Measurements from ENCODE around the gene SLC2A4. TPM values are rescaled to one million over a fixed set of nuclear protein-coding genes. Genes with fewer than 3 reads are reported as not detected.
A peak's percentile ranks its signal among the peaks of the same experiment; 100 is the strongest.
"Not testable (repeated sequence)": the region's sequence is repeated elsewhere in the genome, so short reads cannot be mapped to it uniquely, and the experiment has no call there.

SLC2A4 gene
- polyA plus RNA-seq, 2 of the 4 experiments (the other 2 are of a cell fraction), result 0.16 to 0.17 TPM

GRCh38 chr17:7242717-7243452 lies 38.6 kb upstream of the SLC2A4 start (continued):
- TF ChIP-seq PBX3 (IDR thresholded peaks at IDR 0.05), result peak; percentile 99
- TF ChIP-seq CEBPB (IDR thresholded peaks at IDR 0.05), result peak in 1 of 2 experiments; percentile 26; a peak in 1 of 4 replicates
- TF ChIP-seq FOSL2 (IDR thresholded peaks at IDR 0.05), result no peak
- TF ChIP-seq FOSL2 (CRISPR knock-in tag; IDR thresholded peaks at IDR 0.05), result peak; percentile 42
- TF ChIP-seq, protein P1, sequence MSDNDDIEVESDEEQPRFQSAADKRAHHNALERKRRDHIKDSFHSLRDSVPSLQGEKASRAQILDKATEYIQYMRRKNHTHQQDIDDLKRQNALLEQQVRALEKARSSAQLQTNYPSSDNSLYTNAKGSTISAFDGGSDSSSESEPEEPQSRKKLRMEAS (IDR thresholded peaks at IDR 0.05), result peak; percentile 95
- peak; percentile 62 for TF ChIP-seq BHLHE40 (IDR thresholded peaks at IDR 0.05; ENCODE audit: low read depth, low read length)
- peak; percentile 57; the same call in 1 of the 2 replicates for TF ChIP-seq GATA3 (IDR thresholded peaks at IDR 0.05; ENCODE audit: borderline replicate concordance)

GRCh38 chr17:7243453-7243729 lies 38.1 kb upstream of the SLC2A4 start:
- ChIA-PET POLR2A (interaction anchor here (1.3 to 2.9 kb wide), 5 partner anchors 8 to 198 kb away, joined by 3 to 15 read pairs (median 6); partner anchors contain the start of genes ACADVL, CTDNEP1, DLG4 and DVL2), CTCF (interaction anchor here (1.1 to 17.3 kb wide), 6 partner anchors 21 to 198 kb away, joined by 3 to 169 read pairs (median 4); partner anchors contain the start of genes ACADVL and DLG4)
- FAIRE-seq, result no peak
- no peak for DNase-seq (ENCODE audit: low read depth in 1 of 2, low spot score in 1 of 2)
- TF ChIP-seq, protein P2, sequence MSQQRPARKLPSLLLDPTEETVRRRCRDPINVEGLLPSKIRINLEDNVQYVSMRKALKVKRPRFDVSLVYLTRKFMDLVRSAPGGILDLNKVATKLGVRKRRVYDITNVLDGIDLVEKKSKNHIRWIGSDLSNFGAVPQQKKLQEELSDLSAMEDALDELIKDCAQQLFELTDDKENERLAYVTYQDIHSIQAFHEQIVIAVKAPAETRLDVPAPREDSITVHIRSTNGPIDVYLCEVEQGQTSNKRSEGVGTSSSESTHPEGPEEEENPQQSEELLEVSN (IDR thresholded peaks at IDR 0.05; ENCODE audit: borderline replicate concordance, low read depth), result no peak
- no peak for TF ChIP-seq JUNB (IDR thresholded peaks at IDR 0.05)
- TF ChIP-seq BHLHE40 (IDR thresholded peaks at IDR 0.05; ENCODE audit: low read depth, low read length), result no peak
- TF ChIP-seq, protein P3, sequence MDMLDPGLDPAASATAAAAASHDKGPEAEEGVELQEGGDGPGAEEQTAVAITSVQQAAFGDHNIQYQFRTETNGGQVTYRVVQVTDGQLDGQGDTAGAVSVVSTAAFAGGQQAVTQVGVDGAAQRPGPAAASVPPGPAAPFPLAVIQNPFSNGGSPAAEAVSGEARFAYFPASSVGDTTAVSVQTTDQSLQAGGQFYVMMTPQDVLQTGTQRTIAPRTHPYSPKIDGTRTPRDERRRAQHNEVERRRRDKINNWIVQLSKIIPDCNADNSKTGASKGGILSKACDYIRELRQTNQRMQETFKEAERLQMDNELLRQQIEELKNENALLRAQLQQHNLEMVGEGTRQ (IDR thresholded peaks at IDR 0.05), result no peak
- no peak for TF ChIP-seq MAFK (IDR thresholded peaks at IDR 0.05; ENCODE audit: partially characterized antibody)
- TF ChIP-seq BCL3 (IDR thresholded peaks at IDR 0.05), result no peak
- no peak for TF ChIP-seq HMGXB4 (CRISPR knock-in tag; IDR thresholded peaks at IDR 0.05; ENCODE audit: borderline replicate concordance)
- TF ChIP-seq RNF2 (IDR thresholded peaks at IDR 0.05; ENCODE audit: borderline replicate concordance, low read depth), result no peak
- TF ChIP-seq, protein P4, sequence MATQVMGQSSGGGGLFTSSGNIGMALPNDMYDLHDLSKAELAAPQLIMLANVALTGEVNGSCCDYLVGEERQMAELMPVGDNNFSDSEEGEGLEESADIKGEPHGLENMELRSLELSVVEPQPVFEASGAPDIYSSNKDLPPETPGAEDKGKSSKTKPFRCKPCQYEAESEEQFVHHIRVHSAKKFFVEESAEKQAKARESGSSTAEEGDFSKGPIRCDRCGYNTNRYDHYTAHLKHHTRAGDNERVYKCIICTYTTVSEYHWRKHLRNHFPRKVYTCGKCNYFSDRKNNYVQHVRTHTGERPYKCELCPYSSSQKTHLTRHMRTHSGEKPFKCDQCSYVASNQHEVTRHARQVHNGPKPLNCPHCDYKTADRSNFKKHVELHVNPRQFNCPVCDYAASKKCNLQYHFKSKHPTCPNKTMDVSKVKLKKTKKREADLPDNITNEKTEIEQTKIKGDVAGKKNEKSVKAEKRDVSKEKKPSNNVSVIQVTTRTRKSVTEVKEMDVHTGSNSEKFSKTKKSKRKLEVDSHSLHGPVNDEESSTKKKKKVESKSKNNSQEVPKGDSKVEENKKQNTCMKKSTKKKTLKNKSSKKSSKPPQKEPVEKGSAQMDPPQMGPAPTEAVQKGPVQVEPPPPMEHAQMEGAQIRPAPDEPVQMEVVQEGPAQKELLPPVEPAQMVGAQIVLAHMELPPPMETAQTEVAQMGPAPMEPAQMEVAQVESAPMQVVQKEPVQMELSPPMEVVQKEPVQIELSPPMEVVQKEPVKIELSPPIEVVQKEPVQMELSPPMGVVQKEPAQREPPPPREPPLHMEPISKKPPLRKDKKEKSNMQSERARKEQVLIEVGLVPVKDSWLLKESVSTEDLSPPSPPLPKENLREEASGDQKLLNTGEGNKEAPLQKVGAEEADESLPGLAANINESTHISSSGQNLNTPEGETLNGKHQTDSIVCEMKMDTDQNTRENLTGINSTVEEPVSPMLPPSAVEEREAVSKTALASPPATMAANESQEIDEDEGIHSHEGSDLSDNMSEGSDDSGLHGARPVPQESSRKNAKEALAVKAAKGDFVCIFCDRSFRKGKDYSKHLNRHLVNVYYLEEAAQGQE (IDR thresholded peaks at IDR 0.05), result no peak
- TF ChIP-seq MAZ (IDR thresholded peaks at IDR 0.05; ENCODE audit: borderline replicate concordance, low read depth, low read length), result no peak
- no peak for TF ChIP-seq POLR2A (IDR thresholded peaks at IDR 0.05; ENCODE audit: low read length)
- no peak for TF ChIP-seq CBX2 (IDR thresholded peaks at IDR 0.05; ENCODE audit: borderline replicate concordance, low read depth)
- TF ChIP-seq CBX8 (IDR thresholded peaks at IDR 0.05), result no peak
- no peak for TF ChIP-seq ELK1 (IDR thresholded peaks at IDR 0.05; ENCODE audit: low read depth, low read length)
- no peak for TF ChIP-seq EP300 (IDR thresholded peaks at IDR 0.05)
- TF ChIP-seq FOSB (CRISPR knock-in tag; IDR thresholded peaks at IDR 0.05), result no peak
- Histone ChIP-seq H3K27ac (peak overlapping the region; percentile 96 to 99), H3K4me2 (peak overlapping the region; percentile 97), H3K4me1 (peaks cover 22% of the 10 kb centered on the region), H3K9me3 (no peaks in the 10 kb centered on the region), H3K4me3 (peak overlapping the region; percentile 86)
- no peak for ATAC-seq
- 54% methylated on average over 2 of the region's 2 CpGs for WGBS (ENCODE audit: missing lambda C conversion rate)

- Histone ChIP-seq H3K27ac (peak overlapping the region in 1 of 2 experiments; percentile 96; a peak in 1 of 6 replicates), H3K4me1 (peaks cover 24% of the 10 kb centered on the region), H3K4me2 (peak overlapping the region; percentile 97; the same call in 2 of the 3 replicates)
- H3K4me3 ChIP-seq; DNase-seq (ENCODE audit: low read depth in 1 of 2, low spot score in 1 of 2); FAIRE-seq; H3K9me3 ChIP-seq; ATAC-seq: not testable (repeated sequence)
- ChIA-PET CTCF (interaction anchor here (1.3 to 17.3 kb wide), 4 partner anchors 22 to 53 kb away, joined by 4 to 169 read pairs (median 35); partner anchors contain the start of genes ACADVL and DLG4), POLR2A (interaction anchor here (2.9 kb wide), 1 partner anchor 7 kb away, joined by 15 read pairs; the partner anchor contains the start of genes CTDNEP1 and ELP5)
- WGBS (ENCODE audit: missing lambda C conversion rate), result 81% methylated on average over 10 of the region's 10 CpGs
These were observed 37.7 kb upstream of the SLC2A4 start for GRCh38 chr17:7243838-7244237.
